IMR-90 (cell line): ENCODE results near the gene SCFD1.

Experiments used
- BHLHE40 ChIP-seq: fragments of 150-350 bp; IDR thresholded peaks from 2 replicates; pipeline ENCODE4 v1.6.1; 2016; ENCODE audit warnings: mild to moderate bottlenecking, low read depth, low read length
- CEBPB ChIP-seq: IDR thresholded peaks from 2 replicates; pipeline ENCODE4 v1.6.1; 2012; ENCODE audit warnings: low read depth, low read length, improper control_type of control experiment
- MAFK ChIP-seq: IDR thresholded peaks from 2 replicates; pipeline ENCODE4 v1.6.1; 2012; ENCODE audit warnings: low read depth, low read length, improper control_type of control experiment
- MXI1 ChIP-seq: IDR thresholded peaks from 2 replicates; pipeline ENCODE4 v1.6.1; 2012; ENCODE audit warnings: low read depth, mild to moderate bottlenecking, low read length, moderate library complexity, borderline replicate concordance
- POLR2A ChIP-seq: IDR thresholded peaks from 2 replicates; pipeline ENCODE4 v1.6.1; 2012; ENCODE audit warnings: mild to moderate bottlenecking, low read depth, low read length
- SMC3 ChIP-seq: fragments of 150-350 bp; IDR thresholded peaks from 2 replicates; pipeline ENCODE4 v1.6.1; 2016; ENCODE audit warnings: low read depth, mild to moderate bottlenecking, antibody characterized with exemption, low read length, moderate library complexity
- TF ChIP-seq, protein P1 (sequence below): conservative IDR thresholded peaks from 2 replicates; pipeline ENCODE4 v1.5.1; 2012; ENCODE audit warnings: mild to moderate bottlenecking, low read depth, low read length, improper control_type of control experiment
- TF ChIP-seq, protein P2 (sequence below): fragments of 150-350 bp; IDR thresholded peaks from 2 replicates; pipeline ENCODE4 v1.6.1; 2016; ENCODE audit warnings: low read depth, mild to moderate bottlenecking, low read length, moderate library complexity, borderline replicate concordance

DNA sequence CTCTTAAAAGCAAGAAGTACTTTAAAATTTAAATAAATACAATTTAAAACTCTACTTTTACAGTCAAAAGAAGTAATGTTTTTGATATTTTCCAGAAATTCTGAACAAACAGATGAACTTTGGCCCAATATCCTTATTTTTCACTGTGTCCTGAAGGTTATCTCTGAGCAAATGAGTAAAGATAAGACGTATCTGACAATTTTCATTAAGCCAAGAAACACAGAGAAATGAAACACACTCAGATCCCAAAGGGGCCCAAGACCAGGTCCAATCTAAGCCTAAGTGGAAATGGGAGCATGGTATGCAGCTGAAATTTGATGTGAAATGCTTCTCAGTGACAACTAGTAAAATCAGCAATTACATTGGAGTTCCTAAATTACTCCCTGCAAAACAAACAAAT lies 146.7 kb downstream of the SCFD1 start:
- TF ChIP-seq POLR2A (no peak), MXI1 (no peak), BHLHE40 (no peak), MAFK (no peak), CEBPB (no peak), SMC3 (no peak)
- TF ChIP-seq, protein P1, sequence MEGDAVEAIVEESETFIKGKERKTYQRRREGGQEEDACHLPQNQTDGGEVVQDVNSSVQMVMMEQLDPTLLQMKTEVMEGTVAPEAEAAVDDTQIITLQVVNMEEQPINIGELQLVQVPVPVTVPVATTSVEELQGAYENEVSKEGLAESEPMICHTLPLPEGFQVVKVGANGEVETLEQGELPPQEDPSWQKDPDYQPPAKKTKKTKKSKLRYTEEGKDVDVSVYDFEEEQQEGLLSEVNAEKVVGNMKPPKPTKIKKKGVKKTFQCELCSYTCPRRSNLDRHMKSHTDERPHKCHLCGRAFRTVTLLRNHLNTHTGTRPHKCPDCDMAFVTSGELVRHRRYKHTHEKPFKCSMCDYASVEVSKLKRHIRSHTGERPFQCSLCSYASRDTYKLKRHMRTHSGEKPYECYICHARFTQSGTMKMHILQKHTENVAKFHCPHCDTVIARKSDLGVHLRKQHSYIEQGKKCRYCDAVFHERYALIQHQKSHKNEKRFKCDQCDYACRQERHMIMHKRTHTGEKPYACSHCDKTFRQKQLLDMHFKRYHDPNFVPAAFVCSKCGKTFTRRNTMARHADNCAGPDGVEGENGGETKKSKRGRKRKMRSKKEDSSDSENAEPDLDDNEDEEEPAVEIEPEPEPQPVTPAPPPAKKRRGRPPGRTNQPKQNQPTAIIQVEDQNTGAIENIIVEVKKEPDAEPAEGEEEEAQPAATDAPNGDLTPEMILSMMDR, result no peak
- TF ChIP-seq, protein P2, sequence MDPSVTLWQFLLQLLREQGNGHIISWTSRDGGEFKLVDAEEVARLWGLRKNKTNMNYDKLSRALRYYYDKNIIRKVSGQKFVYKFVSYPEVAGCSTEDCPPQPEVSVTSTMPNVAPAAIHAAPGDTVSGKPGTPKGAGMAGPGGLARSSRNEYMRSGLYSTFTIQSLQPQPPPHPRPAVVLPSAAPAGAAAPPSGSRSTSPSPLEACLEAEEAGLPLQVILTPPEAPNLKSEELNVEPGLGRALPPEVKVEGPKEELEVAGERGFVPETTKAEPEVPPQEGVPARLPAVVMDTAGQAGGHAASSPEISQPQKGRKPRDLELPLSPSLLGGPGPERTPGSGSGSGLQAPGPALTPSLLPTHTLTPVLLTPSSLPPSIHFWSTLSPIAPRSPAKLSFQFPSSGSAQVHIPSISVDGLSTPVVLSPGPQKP, result no peak
